ENCODE measurements around the gene HDAC10. TPM values are rescaled to one million over a fixed set of nuclear protein-coding genes. Genes with fewer than 3 reads are reported as not detected.

Gene HDAC10
- total RNA-seq, 4 donors from 2014 or later, result 1.2 to 40.5 (median 20.6) TPM

- intact Hi-C loops (cut with DNase I; ENCODE audit: low total_unique reads), result no loop called here
- peak overlapping the region; percentile 72 to 80 for H3K27ac ChIP-seq
- H3K27me3 ChIP-seq, result no peaks in the 10 kb centered on the region
- H3K4me1 ChIP-seq, result peaks cover 0 to 32% of the 10 kb centered on the region in 2 donors
- H3K36me3 ChIP-seq, result no peaks in the 10 kb centered on the region
- DNase-seq, result no peak
- no peaks in the 10 kb centered on the region for H3K9me3 ChIP-seq
- H3K4me3 ChIP-seq, result peak overlapping the region; percentile 45 to 48
- TF ChIP-seq, protein P1, sequence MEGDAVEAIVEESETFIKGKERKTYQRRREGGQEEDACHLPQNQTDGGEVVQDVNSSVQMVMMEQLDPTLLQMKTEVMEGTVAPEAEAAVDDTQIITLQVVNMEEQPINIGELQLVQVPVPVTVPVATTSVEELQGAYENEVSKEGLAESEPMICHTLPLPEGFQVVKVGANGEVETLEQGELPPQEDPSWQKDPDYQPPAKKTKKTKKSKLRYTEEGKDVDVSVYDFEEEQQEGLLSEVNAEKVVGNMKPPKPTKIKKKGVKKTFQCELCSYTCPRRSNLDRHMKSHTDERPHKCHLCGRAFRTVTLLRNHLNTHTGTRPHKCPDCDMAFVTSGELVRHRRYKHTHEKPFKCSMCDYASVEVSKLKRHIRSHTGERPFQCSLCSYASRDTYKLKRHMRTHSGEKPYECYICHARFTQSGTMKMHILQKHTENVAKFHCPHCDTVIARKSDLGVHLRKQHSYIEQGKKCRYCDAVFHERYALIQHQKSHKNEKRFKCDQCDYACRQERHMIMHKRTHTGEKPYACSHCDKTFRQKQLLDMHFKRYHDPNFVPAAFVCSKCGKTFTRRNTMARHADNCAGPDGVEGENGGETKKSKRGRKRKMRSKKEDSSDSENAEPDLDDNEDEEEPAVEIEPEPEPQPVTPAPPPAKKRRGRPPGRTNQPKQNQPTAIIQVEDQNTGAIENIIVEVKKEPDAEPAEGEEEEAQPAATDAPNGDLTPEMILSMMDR (IDR thresholded peaks at IDR 0.05), result no peak
- TF ChIP-seq POLR2A (IDR thresholded peaks at IDR 0.05), result no peak
These were observed 18.5 kb upstream of the HDAC10 start for GRCh38 chr22:50269573-50269969.

- Histone ChIP-seq H3K4me3 (no peak overlapping the region), H3K27ac (peak overlapping the region in 1 of 2 donors; percentile 80), H3K4me1 (peaks cover 0 to 32% of the 10 kb centered on the region in 2 donors), H3K9me3 (no peaks in the 10 kb centered on the region), H3K36me3 (no peaks in the 10 kb centered on the region), H3K27me3 (no peaks in the 10 kb centered on the region)
- TF ChIP-seq POLR2A (IDR thresholded peaks at IDR 0.05), result no peak
- TF ChIP-seq, protein P1 (IDR thresholded peaks at IDR 0.05), result no peak
- intact Hi-C loops (cut with DNase I; ENCODE audit: low total_unique reads), result no loop called here
- DNase-seq, result peak in 1 of 2 donors; percentile 52
These were observed 17.6 kb upstream of the HDAC10 start for GRCh38 chr22:50268655-50269113.

DNA sequence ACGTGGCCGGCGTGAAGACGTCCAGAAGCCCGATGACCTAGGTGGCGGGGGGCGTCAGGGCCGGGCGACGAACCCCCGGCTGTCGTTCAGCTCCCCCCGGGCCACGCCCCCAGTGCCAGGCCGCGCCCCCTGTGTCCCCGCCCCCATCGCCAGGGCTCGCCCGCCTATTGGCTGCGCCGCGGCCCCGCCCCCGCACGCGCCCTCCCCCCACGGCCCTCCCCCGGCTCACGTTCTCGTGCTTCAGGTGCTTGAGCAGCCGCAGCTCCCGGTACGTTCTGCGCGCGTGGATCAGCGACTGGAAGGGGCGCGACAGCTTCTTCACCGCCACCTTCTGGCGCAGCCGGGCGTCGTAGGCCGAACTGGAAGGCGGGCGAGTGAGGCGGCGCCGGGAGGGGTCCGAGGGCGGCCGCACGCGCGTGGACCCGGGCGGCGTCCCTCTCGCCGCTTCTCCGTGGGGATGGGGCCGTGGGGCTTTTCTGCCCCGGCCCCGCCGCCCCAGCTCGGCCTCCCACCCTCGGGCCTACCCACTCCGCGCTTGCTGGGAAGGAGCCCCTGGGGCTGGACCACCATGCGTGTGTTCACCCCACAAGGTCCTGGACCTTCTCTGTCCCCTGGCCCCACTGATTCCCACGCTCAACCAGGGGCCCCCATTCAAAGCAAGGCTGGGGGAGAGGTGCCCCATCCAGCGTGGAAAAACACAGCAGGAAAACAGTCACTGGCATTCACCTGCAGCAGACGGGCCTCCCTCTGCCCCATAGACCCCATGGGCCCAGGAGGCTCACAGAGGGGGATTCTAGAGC is 16.7 kb upstream of the HDAC10 start:
- H3K27ac ChIP-seq, result peak overlapping the region in 1 of 2 donors; percentile 46
- intact Hi-C loops (cut with DNase I; ENCODE audit: low total_unique reads), result no loop called here
- DNase-seq, result peak; percentile 70 to 71
- H3K27me3 ChIP-seq, result no peaks in the 10 kb centered on the region
- H3K36me3 ChIP-seq, result no peaks in the 10 kb centered on the region
- peak overlapping the region in 1 of 2 donors; percentile 1 for H3K4me3 ChIP-seq
- H3K9me3 ChIP-seq, result no peaks in the 10 kb centered on the region
- peaks cover 0 to 32% of the 10 kb centered on the region in 2 donors for H3K4me1 ChIP-seq
- TF ChIP-seq POLR2A (IDR thresholded peaks at IDR 0.05), result no peak
- TF ChIP-seq, protein P1 (IDR thresholded peaks at IDR 0.05), result peak in 2 of 4 experiments; percentile 17 to 35

DNA sequence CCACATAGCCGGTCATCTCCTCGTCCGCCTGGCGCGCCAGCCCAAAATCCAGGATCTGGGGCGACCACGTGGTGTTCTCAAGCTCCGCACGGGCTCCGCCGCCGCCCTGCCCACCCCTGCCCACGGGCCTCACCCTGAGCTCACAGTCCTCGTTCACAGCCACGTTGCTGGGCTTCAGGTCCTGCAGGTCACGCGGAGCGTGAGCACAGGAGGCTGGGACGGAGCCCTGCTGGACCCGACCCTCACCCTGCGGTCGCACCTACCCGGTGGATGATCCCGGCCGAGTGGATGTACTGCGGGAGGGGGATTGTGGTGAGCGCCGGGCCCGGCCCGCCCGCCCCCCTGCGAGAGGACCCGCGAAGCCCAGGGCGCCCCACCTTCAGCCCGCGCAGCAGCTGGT is 15.9 kb upstream of the HDAC10 start:
- no peaks in the 10 kb centered on the region for H3K27me3 ChIP-seq
- DNase-seq, result no peak
- no peaks in the 10 kb centered on the region for H3K36me3 ChIP-seq
- H3K27ac ChIP-seq, result no peak overlapping the region
- H3K4me1 ChIP-seq, result peaks cover 0 to 35% of the 10 kb centered on the region in 2 donors
- intact Hi-C loops (cut with DNase I; ENCODE audit: low total_unique reads), result no loop called here
- H3K9me3 ChIP-seq, result no peaks in the 10 kb centered on the region
- no peak for TF ChIP-seq POLR2A (IDR thresholded peaks at IDR 0.05)
- TF ChIP-seq, protein P1 (IDR thresholded peaks at IDR 0.05), result no peak
- no peak overlapping the region for H3K4me3 ChIP-seq

DNA sequence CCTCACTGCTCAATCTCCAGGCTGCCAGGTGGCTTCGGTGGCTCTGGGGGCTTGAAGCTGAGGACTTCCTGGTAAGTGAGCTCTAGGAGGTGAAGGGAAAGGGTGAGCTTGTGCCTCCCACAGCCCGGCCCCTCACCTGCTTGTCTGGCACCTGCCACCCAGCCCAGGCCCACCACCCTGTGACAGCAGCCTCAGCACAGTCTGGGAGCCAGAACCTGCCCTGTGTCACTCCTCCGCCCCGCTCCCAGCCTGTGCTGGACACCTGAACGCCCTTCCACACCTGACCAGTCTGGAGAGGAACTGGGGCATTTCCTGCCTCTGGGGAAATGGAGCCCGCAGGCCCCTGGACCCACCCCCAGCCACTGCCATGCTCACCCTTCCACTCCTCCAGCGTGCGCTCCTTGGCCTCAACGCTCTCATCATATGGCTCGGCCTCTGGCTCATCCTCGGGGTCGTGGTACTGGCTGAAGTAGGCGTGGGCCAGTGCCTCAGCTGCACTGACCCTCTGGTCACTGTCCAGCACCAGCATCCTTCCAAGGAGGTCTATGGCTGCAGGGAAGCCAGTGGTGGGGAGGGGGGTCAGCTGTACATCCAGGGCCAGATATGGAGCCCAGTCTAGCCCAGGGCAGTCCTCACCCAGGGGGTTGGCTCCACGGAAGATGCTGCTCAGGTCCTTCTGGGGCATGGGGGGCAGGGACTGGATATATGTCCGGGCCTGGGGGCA is 14.0 kb upstream of the HDAC10 start:
- H3K4me1 ChIP-seq, result peaks cover 0 to 31% of the 10 kb centered on the region in 2 donors
- no peaks in the 10 kb centered on the region for H3K9me3 ChIP-seq
- no peak for DNase-seq
- H3K27me3 ChIP-seq, result no peaks in the 10 kb centered on the region
- TF ChIP-seq POLR2A (IDR thresholded peaks at IDR 0.05), result no peak
- TF ChIP-seq, protein P1 (IDR thresholded peaks at IDR 0.05), result no peak
- intact Hi-C loops (cut with DNase I; ENCODE audit: low total_unique reads), result no loop called here
- no peak overlapping the region for H3K27ac ChIP-seq
- H3K4me3 ChIP-seq, result no peak overlapping the region
- H3K36me3 ChIP-seq, result no peaks in the 10 kb centered on the region
